Activated CD8-positive, alpha-beta memory T cell treated with anti-CD3 and anti-CD28 coated beads, Interleukin-2, amount 10 ng/mL, durations not matched to agents 7 days and 5 days (primary cell): ENCODE data around the gene PRKCE. TPM values are rescaled to one million over a fixed set of nuclear protein-coding genes. Genes with fewer than 3 reads are reported as not detected.

Experiments used
- ATAC-seq: fragments of 150-1000 bp; cut with Tn5 transposase; one replicate; pipeline ENCODE4 v1.10.0; 2021; ENCODE audit warnings: moderate library complexity
- CTCF ChIA-PET: fragments of 350-600 bp; sonication (Branson Sonifier 250); formaldehyde crosslinking; loops from one replicate; lab custom pipeline; 2021; ENCODE audit warnings: antibody characterized with exemption; lab: Charles Lee
- DNase-seq: peaks from one replicate; pipeline ENCODE4 v3.0.0-alpha.2; 2020
- H3K27ac Mint-ChIP-seq: one replicate; pipeline ENCODE4 v1.8.0; 2021; ENCODE audit warnings: mild to moderate bottlenecking, mixed read lengths
- H3K27me3 Mint-ChIP-seq: one replicate; pipeline ENCODE4 v1.8.0; 2021; ENCODE audit warnings: mixed read lengths
- H3K36me3 Mint-ChIP-seq: one replicate; pipeline ENCODE4 v1.8.0; 2021; ENCODE audit warnings: mild to moderate bottlenecking, mixed read lengths
- H3K4me1 Mint-ChIP-seq: one replicate; pipeline ENCODE4 v1.8.0; 2021; ENCODE audit warnings: mixed read lengths
- H3K4me3 Mint-ChIP-seq: one replicate; pipeline ENCODE4 v1.8.0; 2021; ENCODE audit warnings: mild to moderate bottlenecking, moderate library complexity, mixed read lengths
- H3K9me3 Mint-ChIP-seq: one replicate; pipeline ENCODE4 v1.8.0; 2022; ENCODE audit warnings: low read depth, mixed read lengths
- total RNA-seq, 2 experiments: library from RNA; stranded (reverse); gene quantifications; one replicate each; pipeline ENCODE4 v1.2.3, GENCODE V29; 2021

Gene PRKCE
- total RNA-seq, 2 experiments from 2014 or later = 16.7 to 39.2 TPM

DNA sequence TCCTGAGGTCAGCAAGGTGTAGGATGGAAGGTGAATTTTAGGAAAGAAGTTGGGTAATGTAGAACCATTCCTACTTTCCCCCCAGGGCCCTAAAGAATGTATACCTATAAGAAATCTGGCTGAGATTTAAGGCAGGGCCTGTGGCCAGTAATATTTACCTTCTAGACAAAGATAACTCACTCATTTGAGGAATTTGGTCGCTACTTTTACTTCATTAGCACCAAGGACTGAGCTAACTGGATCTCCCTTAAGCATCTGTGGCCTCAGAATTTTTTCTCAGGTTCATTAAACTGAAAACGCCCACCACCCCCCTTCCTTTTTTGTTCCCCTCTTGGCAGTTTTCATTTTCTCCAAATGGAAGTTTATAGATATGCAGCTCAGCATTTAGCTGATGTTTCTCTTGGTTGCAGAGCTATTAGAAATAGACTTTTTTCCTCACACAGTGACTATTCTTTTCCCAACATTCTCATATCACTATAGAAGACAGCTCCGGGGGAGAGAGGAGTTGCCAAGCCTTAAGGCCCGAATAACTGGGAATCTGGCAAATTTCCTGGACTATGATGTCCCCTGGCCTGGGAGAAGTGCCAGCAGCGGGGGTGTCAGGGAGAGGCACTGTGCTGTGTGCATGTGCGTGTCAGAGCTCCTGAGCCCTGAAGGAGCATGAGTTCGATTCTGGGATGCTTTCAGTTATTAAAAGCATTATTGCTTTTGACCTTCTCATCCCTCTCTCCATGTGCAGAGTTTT, 310.9 kb downstream of the PRKCE start:
- no peaks in the 10 kb centered on the region for H3K36me3 Mint-ChIP-seq
- ATAC-seq (no peak), DNase-seq (no peak)
- no peaks in the 10 kb centered on the region for H3K9me3 Mint-ChIP-seq
- no peak overlapping the region for H3K27ac Mint-ChIP-seq
- no peak overlapping the region for H3K4me3 Mint-ChIP-seq
- no peaks in the 10 kb centered on the region for H3K27me3 Mint-ChIP-seq
- H3K4me1 Mint-ChIP-seq = peaks cover 8% of the 10 kb centered on the region
- CTCF ChIA-PET = interaction anchor here (1.6 kb wide), 1 partner anchor 12 kb away, joined by 3 read pairs; no protein-coding TSS in a partner anchor

DNA sequence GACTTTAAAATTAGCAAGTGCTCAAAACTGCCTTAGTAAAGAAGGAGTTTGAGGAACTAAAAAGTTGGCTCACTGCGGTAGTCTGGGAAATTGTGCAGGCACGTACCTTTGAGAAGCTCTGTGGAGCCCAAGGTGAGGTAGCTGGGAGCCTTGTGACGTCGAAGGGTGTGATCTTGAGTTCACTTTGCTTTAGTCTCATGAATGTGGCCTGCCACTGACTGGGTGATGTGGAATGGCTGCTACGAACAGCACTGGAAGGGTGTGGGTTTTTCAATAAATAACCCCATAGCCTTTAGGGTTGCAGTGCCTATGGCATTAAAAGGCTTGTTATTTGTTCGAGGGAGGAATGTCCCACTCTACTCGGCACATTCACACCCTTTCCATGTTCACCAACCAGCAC, 312.3 kb downstream of the PRKCE start:
- no peaks in the 10 kb centered on the region for H3K27me3 Mint-ChIP-seq
- no peak for DNase-seq
- H3K4me3 Mint-ChIP-seq = no peak overlapping the region
- CTCF ChIA-PET = interaction anchor here (1.3 to 1.6 kb wide), 2 partner anchors 11 to 15 kb away, joined by 3 read pairs; no protein-coding TSS in a partner anchor
- H3K36me3 Mint-ChIP-seq = no peaks in the 10 kb centered on the region
- no peak for ATAC-seq
- H3K4me1 Mint-ChIP-seq = peaks cover 8% of the 10 kb centered on the region
- no peaks in the 10 kb centered on the region for H3K9me3 Mint-ChIP-seq
- no peak overlapping the region for H3K27ac Mint-ChIP-seq

DNA sequence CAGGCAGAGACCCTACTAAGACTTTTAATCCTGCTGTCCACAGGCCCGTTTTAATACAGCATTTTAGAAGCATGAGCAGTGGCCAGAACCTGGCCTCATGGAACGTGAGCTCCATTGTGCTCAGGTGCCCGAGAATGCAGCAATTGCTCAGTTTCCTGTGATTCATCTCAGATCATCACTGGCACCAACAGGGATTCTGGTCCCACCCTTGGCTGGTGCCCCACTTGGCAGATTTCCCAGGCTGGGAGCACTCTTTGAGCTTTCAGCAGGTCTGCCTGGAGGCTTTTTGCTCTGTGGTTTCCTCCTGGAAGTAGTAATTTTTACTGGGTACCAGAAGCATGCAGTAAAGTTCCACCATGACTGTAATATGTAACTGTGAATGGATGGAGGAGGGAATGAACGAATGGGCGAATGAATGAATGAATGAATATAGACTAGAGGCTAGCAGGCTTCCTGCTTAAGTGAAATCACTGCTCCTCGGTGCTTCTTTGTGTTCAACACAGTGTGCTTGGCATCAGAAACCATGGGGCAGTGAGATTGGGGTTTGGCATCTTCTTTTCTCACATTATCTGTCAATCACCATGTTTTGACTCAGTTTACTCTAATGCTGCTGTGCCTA, 312.9 kb downstream of the PRKCE start:
- DNase-seq (no peak), ATAC-seq (no peak)
- H3K4me1 Mint-ChIP-seq = peaks cover 8% of the 10 kb centered on the region
- no peak overlapping the region for H3K27ac Mint-ChIP-seq
- CTCF ChIA-PET = interaction anchor here (1.3 to 1.6 kb wide), 2 partner anchors 10 to 14 kb away, joined by 3 read pairs; no protein-coding TSS in a partner anchor
- H3K27me3 Mint-ChIP-seq = no peaks in the 10 kb centered on the region
- H3K4me3 Mint-ChIP-seq = no peak overlapping the region
- no peaks in the 10 kb centered on the region for H3K36me3 Mint-ChIP-seq
- H3K9me3 Mint-ChIP-seq = no peaks in the 10 kb centered on the region

DNA sequence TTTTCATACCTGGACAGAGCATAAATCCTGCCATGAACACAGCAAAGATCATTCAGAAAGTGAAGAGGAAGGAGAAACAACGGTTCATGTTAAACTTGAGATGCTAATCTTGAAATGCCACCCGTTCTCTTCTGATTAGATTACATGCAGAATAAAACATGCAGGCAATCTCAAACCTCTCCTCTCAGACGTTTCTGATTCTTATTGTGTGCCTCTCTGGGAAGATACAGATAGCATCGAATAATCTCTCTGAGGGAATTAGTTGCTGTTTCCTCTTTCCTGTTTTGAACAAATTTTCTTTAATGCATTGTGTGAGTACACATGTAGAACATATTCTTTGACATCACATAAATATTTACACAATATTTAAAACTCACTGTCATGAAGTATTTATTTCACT, 313.4 kb downstream of the PRKCE start:
- ATAC-seq = no peak
- CTCF ChIA-PET = no interaction called here
- Mint-ChIP-seq H3K4me1 (peaks cover 8% of the 10 kb centered on the region), H3K9me3 (no peaks in the 10 kb centered on the region), H3K27me3 (no peaks in the 10 kb centered on the region), H3K4me3 (no peak overlapping the region), H3K36me3 (no peaks in the 10 kb centered on the region), H3K27ac (no peak overlapping the region)
- DNase-seq = no peak

DNA sequence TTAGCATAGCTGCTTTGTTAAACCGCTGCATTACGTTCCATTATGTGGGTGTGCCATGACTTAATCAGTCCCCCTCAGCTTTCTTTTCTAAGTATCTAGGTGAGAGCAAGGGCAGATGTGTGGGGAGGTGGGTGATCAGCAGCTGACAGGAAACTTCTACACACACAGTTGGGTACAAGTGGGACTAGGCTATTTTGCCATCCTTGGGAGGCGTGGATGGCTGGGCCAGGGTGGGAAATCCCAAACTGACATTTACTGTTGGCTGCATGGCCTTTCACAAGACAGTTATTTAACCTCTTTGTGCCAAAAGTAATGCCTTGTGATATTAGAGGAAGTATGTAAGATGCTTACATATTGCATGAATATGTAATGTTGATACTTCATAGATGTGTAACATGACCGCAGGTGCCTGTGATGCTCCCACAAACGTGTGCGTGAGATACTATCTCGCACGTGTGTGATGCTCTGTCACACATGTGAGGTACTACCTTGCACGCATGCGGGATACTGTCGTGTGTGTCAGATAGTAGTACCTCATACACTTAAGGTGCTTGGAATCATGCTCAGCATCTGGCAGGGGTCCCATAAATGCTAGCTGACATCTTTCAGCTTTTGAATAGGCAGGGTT, 314.5 kb downstream of the PRKCE start:
- ATAC-seq = no peak
- Mint-ChIP-seq H3K27ac (no peak overlapping the region), H3K27me3 (no peaks in the 10 kb centered on the region), H3K4me1 (peaks cover 8% of the 10 kb centered on the region), H3K9me3 (no peaks in the 10 kb centered on the region), H3K4me3 (no peak overlapping the region), H3K36me3 (no peaks in the 10 kb centered on the region)
- DNase-seq = no peak
- CTCF ChIA-PET = interaction anchor here (1.1 kb wide), 1 partner anchor 187 kb away, joined by 4 read pairs; no protein-coding TSS in a partner anchor

DNA sequence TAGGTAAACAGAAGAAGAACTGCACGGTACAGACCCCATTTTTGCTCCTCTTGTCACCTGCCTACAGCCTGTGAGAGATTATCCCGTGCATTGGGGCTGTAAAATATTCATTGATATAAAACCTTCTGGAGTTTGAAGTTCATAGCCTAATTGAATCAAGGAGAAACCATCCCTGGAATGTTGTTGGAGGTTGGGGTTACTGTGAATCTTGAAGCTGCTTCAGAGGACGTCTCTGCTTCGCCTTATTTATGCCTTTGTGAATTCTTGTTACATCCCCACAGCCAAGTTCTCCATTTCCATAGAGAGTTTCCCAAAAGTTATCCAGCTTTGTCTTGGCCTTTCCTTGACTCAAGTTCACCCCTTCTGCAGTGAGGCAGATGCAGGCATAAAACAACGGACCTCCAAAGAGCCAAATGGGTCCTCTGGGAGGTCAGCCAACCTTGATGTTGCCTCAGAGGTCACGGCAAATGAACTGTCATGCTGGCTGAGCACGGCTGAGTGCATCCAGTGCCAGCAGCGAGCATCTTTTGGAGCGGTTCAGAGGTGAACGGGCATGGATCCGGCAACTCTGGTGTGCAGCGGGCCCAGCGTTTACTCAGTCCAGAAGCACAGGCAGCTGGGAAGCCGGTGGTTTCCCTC, 317.6 kb downstream of the PRKCE start:
- Mint-ChIP-seq H3K4me1 (peaks cover 8% of the 10 kb centered on the region), H3K27me3 (peaks cover 5% of the 10 kb centered on the region), H3K4me3 (no peak overlapping the region), H3K27ac (no peak overlapping the region), H3K9me3 (no peaks in the 10 kb centered on the region), H3K36me3 (no peaks in the 10 kb centered on the region)
- DNase-seq (no peak), ATAC-seq (no peak)
- CTCF ChIA-PET = no interaction called here

DNA sequence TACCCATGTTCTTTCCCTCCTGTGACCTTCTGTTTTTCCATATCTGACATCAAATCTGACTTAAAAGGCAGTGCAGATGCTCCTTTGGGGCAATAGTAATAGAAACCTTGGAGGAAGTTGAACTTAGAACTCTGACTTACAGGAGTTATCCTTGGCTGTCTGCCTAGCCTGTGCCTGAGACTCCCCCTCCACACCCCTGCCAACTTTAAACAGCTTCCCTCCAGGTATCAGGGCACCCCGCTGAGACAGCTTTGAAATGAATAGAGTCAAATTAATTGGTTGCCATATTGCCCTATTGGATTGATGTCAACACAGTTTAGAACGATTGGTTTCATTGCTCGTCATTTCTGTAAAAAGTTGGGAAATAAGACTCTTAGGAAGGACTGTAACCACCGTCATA, 322.0 kb downstream of the PRKCE start:
- H3K36me3 Mint-ChIP-seq = no peaks in the 10 kb centered on the region
- CTCF ChIA-PET = no interaction called here
- H3K4me3 Mint-ChIP-seq = no peak overlapping the region

DNA sequence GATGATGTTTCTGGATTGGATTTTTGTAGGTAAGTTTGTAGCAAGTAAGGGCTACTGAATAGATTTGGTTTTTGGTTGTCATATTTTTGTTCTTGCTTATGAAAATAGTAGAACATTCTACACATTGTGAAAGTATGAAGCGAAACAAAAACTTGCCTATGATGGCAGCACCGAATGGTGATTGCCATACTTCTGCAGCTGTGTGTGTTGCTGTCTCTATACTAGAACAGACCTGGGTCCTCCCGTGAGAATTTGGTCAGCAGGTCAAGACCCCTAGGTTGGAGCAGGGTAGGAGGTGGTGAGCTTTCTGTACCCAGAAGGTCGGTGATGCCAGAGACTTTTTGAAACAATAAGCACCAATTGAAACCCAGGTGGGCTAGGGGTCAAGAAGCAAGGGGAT, 322.6 kb downstream of the PRKCE start:
- no peaks in the 10 kb centered on the region for H3K36me3 Mint-ChIP-seq
- ATAC-seq (no peak), DNase-seq (no peak)
- peaks cover 2% of the 10 kb centered on the region for H3K4me1 Mint-ChIP-seq
- CTCF ChIA-PET = interaction anchor here (1.2 kb wide), 1 partner anchor 11 kb away, joined by 3 read pairs; no protein-coding TSS in a partner anchor
- no peaks in the 10 kb centered on the region for H3K9me3 Mint-ChIP-seq
- H3K4me3 Mint-ChIP-seq = no peak overlapping the region
- peaks cover 5% of the 10 kb centered on the region for H3K27me3 Mint-ChIP-seq
- no peak overlapping the region for H3K27ac Mint-ChIP-seq

More for the DNA sequence above, 322.0 kb downstream of the PRKCE start:
- no peak for ATAC-seq
- no peak for DNase-seq
- H3K27me3 Mint-ChIP-seq = peaks cover 5% of the 10 kb centered on the region
- H3K27ac Mint-ChIP-seq = no peak overlapping the region
- H3K9me3 Mint-ChIP-seq = no peaks in the 10 kb centered on the region
- H3K4me1 Mint-ChIP-seq = no peaks in the 10 kb centered on the region

DNA sequence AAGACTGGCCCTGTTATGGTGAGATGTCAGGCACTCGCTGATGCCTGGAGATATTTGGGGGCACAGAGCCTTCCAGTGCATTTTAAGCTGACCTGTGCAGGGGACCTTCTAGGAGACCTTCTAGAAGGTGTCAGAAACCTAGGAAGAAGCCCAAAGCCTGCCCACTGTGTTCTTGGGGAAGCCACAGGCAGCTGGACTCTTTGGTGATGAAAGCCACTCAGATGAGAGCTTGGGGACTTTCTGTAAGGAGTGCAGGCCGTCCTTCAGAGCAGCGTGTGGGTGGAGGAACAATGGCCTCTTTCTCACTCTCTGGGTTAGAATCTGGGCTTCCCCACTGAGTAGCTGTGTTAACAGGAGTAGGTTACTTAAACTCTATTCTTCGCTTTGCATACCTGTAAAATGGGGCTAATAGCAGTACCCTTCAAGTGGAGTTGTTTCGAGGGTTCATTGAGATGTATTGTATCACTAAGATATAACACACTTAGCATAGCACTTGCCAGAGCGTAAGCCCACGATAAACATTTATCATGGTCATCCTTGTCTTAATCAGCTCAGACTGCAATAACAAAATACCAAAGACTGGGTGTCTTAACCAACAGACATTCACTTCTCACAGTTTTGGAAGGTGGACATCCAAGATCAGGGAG, 323.4 kb downstream of the PRKCE start:
- CTCF ChIA-PET = interaction anchor here (0.8 to 1.2 kb wide), 2 partner anchors 11 to 19 kb away, joined by 3 read pairs; no protein-coding TSS in a partner anchor
- ATAC-seq (no peak), DNase-seq (no peak)
- no peak overlapping the region for H3K4me3 Mint-ChIP-seq
- no peak overlapping the region for H3K27ac Mint-ChIP-seq
- no peaks in the 10 kb centered on the region for H3K9me3 Mint-ChIP-seq
- H3K4me1 Mint-ChIP-seq = peaks cover 10% of the 10 kb centered on the region
- H3K36me3 Mint-ChIP-seq = no peaks in the 10 kb centered on the region
- peaks cover 5% of the 10 kb centered on the region for H3K27me3 Mint-ChIP-seq

DNA sequence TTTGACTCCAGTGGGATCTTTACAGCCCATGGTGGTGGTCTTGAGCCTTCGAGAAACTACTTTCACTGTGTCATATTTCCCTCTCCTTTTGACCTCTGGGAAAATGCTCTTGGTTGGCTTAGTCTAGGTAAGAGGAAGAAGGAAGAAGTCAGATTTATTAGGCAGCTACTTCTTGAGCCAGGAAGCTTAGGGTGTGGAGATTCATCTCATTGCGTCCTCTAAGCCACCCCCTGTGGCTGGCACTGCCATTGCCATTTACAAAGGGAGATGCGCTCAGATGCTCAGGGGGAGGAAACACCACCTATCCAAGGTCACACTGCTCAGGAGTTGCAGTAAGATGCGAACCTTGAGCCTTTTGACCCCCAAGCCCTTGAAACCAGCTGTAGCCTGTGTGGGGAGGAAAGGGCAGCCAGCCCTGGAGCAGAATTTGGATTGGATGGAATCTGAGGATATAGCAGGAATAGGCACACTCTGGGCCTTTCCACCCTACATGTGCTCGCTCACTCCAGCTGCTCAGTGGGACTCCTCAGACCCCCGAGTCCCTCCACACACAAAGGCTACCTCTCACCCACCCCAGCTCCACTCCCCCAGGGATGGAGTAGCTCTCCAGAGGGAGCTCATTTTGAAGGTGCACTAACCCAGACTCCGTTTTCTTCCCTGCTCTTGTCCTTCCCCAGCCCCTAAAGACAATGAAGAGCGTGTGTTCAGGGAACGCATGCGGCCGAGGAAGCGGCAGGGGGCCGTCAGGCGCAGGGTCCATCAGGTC, 324.5 kb downstream of the PRKCE start:
- CTCF ChIA-PET = interaction anchor here (0.8 kb wide), 1 partner anchor 18 kb away, joined by 3 read pairs; no protein-coding TSS in a partner anchor
- Mint-ChIP-seq H3K36me3 (no peaks in the 10 kb centered on the region), H3K27me3 (peaks cover 5% of the 10 kb centered on the region)

DNA sequence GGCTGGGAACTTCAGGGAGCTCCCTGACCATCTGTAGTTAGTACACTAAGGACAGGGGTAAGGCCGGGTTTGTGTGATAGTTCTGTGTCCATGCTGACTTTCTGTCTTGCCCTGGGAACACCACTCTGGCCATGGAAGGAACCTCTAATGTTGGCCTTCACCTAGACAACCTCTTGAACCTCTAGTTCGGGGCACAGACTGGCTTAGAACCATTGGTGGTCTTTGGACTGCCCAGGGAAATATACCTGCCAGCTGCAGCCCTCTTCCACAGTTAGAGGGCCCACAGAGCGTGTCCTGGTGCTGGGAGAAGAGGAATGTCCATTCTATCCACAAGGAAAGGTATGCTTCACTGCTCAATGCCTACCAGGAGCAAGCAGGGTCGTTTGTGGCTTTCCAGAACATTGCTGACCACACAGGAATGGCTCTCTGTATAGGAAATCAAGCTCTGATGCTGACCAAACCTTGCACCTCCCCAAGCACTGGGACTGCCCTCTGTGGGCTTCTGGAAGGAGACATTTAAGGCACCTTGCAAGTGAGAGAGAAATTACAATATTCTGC, 326.9 kb downstream of the PRKCE start:
- Mint-ChIP-seq H3K27me3 (no peaks in the 10 kb centered on the region), H3K4me1 (peaks cover 10% of the 10 kb centered on the region), H3K36me3 (peaks cover 3% of the 10 kb centered on the region), H3K27ac (no peak overlapping the region), H3K4me3 (no peak overlapping the region), H3K9me3 (no peaks in the 10 kb centered on the region)
- no peak for DNase-seq
- no peak for ATAC-seq
- CTCF ChIA-PET = interaction anchor here (1.2 to 2.0 kb wide), 3 partner anchors 14 to 200 kb away, joined by 3 to 6 read pairs (median 3); no protein-coding TSS in a partner anchor

More for the DNA sequence above, 324.5 kb downstream of the PRKCE start:
- no peak for ATAC-seq
- peaks cover 10% of the 10 kb centered on the region for H3K4me1 Mint-ChIP-seq
- DNase-seq = no peak
- H3K4me3 Mint-ChIP-seq = no peak overlapping the region
- H3K27ac Mint-ChIP-seq = no peak overlapping the region
- H3K9me3 Mint-ChIP-seq = no peaks in the 10 kb centered on the region

DNA sequence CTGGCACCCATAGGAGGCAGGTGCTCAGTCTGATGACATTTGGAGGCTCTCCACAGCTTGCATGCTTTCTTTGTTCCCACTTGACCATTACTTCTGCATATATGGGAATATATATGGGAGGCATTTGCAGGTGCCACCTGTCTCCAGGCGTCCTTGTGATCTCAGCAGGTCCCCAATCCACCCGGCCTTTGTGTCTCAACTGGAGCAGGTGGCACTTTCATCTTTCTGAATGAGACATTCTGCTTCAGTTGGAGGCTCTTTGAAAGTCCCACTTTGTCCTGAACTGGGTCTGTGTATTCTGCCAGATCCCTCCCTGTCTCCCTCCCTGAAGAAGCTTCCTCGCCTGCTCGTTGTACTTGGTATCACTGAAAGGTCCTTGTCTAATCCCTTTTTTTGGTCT, 327.6 kb downstream of the PRKCE start:
- no peaks in the 10 kb centered on the region for H3K27me3 Mint-ChIP-seq
- no peak overlapping the region for H3K27ac Mint-ChIP-seq
- CTCF ChIA-PET = interaction anchor here (1.3 to 2.0 kb wide), 2 partner anchors 15 to 200 kb away, joined by 3 to 6 read pairs; no protein-coding TSS in a partner anchor
- DNase-seq (no peak), ATAC-seq (no peak)
- H3K4me3 Mint-ChIP-seq = no peak overlapping the region
- peaks cover 10% of the 10 kb centered on the region for H3K4me1 Mint-ChIP-seq
- peaks cover 3% of the 10 kb centered on the region for H3K36me3 Mint-ChIP-seq
- no peaks in the 10 kb centered on the region for H3K9me3 Mint-ChIP-seq
